Cardiac ventricle fibroblast (primary cell): ENCODE measurements around the gene IL34. TPM values are rescaled to one million over a fixed set of nuclear protein-coding genes. Genes with fewer than 3 reads are reported as not detected.

Source experiments
- total RNA-seq: library from RNA; depleted of rRNA; stranded (reverse); fragments of >200 nt; gene quantifications from 2 replicates; pipeline ENCODE4 v1.2.3, GENCODE V29; 2015

Gene IL34
- 0.78 and 4.9 TPM in 2 replicates for total RNA-seq

GRCh38 chr16:70646260-70647241 lies at the start of gene IL34:
Gene IL34 (plus strand): TSS chr16:70646559. CDS start chr16:70646948, 389 bp downstream.

GRCh38 chr16:70685938-70686375 lies 39.6 kb downstream of the IL34 start, which contains the start of gene MTSS2:
Gene MTSS2 (minus strand): TSS chr16:70686053. CDS start chr16:70685791, 262 bp downstream.

Other genes starting within 250 kb of the IL34 start
- 18.3 and 23.8 TPM in 2 replicates for gene ST3GAL2, start 207.5 kb upstream of the IL34 start, total RNA-seq
- 4.9 and 8.5 TPM in 2 replicates for gene FCSK, start 192.0 kb upstream of the IL34 start, total RNA-seq
- 36.0 and 49.2 TPM in 2 replicates for gene COG4, start 123.0 kb upstream of the IL34 start, total RNA-seq
- gene SF3B3, start 122.7 kb upstream of the IL34 start, total RNA-seq = 107 and 126 TPM in 2 replicates
- 22.6 and 23.4 TPM in 2 replicates for gene MTSS2, start 39.5 kb downstream of the IL34 start, total RNA-seq
- gene VAC14, start 154.6 kb downstream of the IL34 start, total RNA-seq = 21.2 and 22.5 TPM in 2 replicates